Type B pancreatic cell (in vitro differentiated cells): ENCODE data around the gene DCST2. TPM values are rescaled to one million over a fixed set of nuclear protein-coding genes. Genes with fewer than 3 reads are reported as not detected.
A peak's percentile ranks its signal among the peaks of the same experiment; 100 is the strongest.

Source experiments
- DNase-seq: peaks from one replicate; pipeline ENCODE4 v3.0.0; 2021; ENCODE audit warnings: mixed read lengths; ENCODE audit not compliant: unreplicated experiment; ENCODE audit errors: extremely low spot score
- H3K27ac Mint-ChIP-seq: 2 replicates; pipeline ENCODE4 v1.8.0; 2021; ENCODE audit warnings: mild to moderate bottlenecking, mixed read lengths
- H3K27me3 Mint-ChIP-seq: 2 replicates; pipeline ENCODE4 v1.8.0; 2021; ENCODE audit warnings: mixed read lengths
- H3K36me3 Mint-ChIP-seq: 2 replicates; pipeline ENCODE4 v1.8.0; 2021; ENCODE audit warnings: mixed read lengths
- H3K4me1 Mint-ChIP-seq: one replicate; pipeline ENCODE4 v1.8.0; 2021; ENCODE audit warnings: mixed read lengths; ENCODE audit not compliant: unreplicated experiment
- H3K4me3 Mint-ChIP-seq: 2 replicates; pipeline ENCODE4 v1.8.0; 2021; ENCODE audit warnings: mild to moderate bottlenecking, mixed read lengths
- H3K9me3 Mint-ChIP-seq: 2 replicates; pipeline ENCODE4 v1.8.0; 2021; ENCODE audit warnings: mixed read lengths
- total RNA-seq: library from RNA; stranded (reverse); gene quantifications from 2 replicates; pipeline ENCODE4 v1.2.1, GENCODE V29; 2021; ENCODE audit warnings: low replicate concordance
- TF ChIP-seq, protein P1 (sequence below): fragments of 200-600 bp; sonication (generic); conservative IDR thresholded peaks from 2 replicates; pipeline ENCODE4 v1.5.0; 2021; ENCODE audit warnings: antibody characterized with exemption, mild to moderate bottlenecking

The DCST2 gene
- total RNA-seq, 1 donor from 2014 or later = 2.4 TPM

DNA sequence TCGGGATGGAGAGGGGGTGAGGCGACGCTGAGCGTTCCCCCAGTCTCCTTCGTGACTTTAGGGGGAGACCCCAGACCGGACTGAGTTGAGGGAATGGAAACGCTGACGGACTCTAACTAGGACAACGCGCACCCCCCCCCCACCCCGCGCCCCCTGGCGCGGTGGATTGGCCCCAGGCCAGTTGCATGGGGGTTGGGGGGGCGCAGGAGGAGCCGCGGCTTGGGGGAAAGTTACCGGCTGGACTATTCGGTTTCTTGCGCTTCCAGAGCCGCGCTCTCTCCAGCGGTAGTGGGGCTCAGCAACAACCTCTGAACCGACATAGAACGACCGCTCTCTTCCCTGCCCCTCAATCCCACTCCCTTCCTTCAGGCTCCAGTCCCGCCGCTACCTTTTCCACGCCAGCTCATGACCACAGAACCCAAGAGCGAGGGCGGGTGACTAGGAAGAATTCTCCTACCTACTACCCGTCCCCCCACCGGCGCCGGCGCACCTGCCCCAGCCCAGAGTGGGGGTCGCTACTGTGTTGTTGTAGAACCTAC is 30.3 kb downstream of the DCST2 start:
- no peaks in the 10 kb centered on the region for H3K27me3 Mint-ChIP-seq
- peak overlapping the region; percentile 92 for H3K27ac Mint-ChIP-seq
- no peaks in the 10 kb centered on the region for H3K9me3 Mint-ChIP-seq
- peaks cover 22% of the 10 kb centered on the region for H3K4me1 Mint-ChIP-seq
- TF ChIP-seq, protein P1, sequence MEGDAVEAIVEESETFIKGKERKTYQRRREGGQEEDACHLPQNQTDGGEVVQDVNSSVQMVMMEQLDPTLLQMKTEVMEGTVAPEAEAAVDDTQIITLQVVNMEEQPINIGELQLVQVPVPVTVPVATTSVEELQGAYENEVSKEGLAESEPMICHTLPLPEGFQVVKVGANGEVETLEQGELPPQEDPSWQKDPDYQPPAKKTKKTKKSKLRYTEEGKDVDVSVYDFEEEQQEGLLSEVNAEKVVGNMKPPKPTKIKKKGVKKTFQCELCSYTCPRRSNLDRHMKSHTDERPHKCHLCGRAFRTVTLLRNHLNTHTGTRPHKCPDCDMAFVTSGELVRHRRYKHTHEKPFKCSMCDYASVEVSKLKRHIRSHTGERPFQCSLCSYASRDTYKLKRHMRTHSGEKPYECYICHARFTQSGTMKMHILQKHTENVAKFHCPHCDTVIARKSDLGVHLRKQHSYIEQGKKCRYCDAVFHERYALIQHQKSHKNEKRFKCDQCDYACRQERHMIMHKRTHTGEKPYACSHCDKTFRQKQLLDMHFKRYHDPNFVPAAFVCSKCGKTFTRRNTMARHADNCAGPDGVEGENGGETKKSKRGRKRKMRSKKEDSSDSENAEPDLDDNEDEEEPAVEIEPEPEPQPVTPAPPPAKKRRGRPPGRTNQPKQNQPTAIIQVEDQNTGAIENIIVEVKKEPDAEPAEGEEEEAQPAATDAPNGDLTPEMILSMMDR = no peak
- H3K4me3 Mint-ChIP-seq = peak overlapping the region; percentile 96
- H3K36me3 Mint-ChIP-seq = no peaks in the 10 kb centered on the region
- DNase-seq = no peak

DNA sequence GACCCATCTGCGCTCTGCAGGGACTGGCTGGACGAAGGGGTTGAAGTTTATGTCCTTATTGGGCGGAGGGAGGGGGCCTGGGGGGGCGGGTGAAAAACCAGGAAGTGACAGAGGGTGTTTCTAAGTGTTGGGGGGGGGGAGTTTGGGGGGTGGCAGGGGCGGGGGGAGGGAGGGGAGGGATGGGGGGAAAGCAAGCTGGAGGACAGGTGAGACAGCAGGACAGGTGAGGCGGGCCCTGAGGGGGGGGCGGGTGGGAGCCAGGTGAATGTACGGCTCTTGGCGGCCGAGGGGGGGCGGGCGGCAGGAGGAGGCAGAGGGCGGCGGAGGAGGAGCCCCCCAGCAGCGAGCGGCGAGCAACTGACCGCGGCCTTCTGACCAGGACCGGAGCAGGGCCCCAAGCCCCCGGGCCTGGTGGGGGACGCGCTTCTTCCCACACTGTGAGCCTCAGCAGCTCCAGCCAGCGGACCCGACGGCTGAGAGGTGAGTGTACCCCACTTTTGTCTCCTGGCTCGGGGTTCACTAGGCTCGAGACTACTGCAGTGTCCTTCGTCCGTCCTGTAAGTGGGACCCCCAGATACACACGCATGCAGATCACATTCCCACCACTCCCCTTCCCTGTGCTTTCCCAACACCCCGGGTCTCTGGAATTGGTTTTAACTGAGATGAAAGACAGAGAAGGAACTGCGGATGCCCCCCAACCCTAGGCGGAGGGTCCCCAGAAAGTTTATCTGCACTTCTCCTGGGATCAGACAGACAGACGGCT is 30.9 kb downstream of the DCST2 start, which contains the start of gene ZBTB7B:
ZBTB7B (plus strand) TSS at position 339 of the 763 bp plus-strand sequence. CDS start 11,859 bp downstream, outside the sequence.
- TF ChIP-seq, protein P1 = no peak
- peak within 1 kb of the TSS; percentile 98 for H3K27ac Mint-ChIP-seq
- H3K36me3 Mint-ChIP-seq = no peaks in the 10 kb centered on the region
- no peaks in the 10 kb centered on the region for H3K9me3 Mint-ChIP-seq
- no peak for DNase-seq
- peaks cover 29% of the 10 kb centered on the region for H3K4me1 Mint-ChIP-seq
- no peaks in the 10 kb centered on the region for H3K27me3 Mint-ChIP-seq
- peak within 1 kb of the TSS; percentile 96 for H3K4me3 Mint-ChIP-seq

DNA sequence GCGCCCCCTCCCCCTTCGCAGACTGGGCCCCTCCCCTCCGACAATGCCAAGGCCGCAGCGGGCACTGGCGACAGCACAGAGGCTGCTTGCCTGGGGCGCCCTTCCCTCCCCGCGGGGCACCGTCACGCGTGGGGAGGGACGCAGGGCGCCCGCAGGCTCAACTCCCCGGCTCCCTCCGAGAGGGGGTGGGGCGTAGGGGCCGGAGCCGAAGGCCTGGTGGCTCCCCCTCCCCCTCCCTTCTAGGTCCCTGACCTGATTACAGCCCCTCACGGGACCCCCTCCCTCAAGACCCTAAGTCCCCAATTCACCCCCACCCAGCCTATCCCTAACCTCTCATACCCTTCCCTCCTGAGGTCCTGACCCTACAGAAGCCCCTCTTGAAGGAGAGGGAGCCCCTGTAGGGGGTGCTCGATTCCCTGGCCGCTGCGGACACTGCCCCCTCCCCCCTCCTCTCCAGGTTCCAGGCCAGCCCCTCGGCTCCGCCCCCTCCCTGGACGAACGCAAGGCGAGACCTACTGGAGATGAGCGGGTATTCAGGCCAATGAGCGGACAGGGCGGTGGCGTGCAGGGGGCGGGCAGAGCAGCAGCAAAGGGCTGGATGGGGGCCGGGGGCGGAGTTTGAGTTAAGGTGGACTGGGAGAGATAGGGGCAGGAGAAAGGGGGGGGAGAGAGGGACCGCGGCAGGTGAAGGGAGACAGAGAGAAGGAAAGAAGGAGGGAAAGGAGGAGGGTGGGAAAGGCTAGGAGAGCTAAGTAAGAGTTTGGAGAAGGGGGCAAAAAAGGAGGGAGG is 31.7 kb downstream of the DCST2 start:
- peak overlapping the region; percentile 98 for H3K27ac Mint-ChIP-seq
- no peaks in the 10 kb centered on the region for H3K27me3 Mint-ChIP-seq
- DNase-seq = peak; percentile 99
- H3K4me3 Mint-ChIP-seq = peak overlapping the region; percentile 94
- no peaks in the 10 kb centered on the region for H3K36me3 Mint-ChIP-seq
- H3K9me3 Mint-ChIP-seq = no peaks in the 10 kb centered on the region
- H3K4me1 Mint-ChIP-seq = peaks cover 33% of the 10 kb centered on the region
- TF ChIP-seq, protein P1 = peak; percentile 50

DNA sequence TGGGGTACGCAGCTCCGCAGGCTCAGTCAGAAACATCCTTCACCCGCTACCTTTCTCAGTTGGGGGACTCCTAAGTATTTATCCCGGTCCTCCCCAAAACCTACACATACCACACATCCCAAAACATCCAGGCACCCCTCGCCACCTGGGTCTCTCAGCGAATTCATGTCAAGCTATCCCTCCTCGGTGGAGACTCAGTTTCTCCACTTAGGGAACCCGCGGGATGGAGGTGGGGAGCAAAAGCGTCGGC is 32.2 kb downstream of the DCST2 start:
- Mint-ChIP-seq H3K4me1 (peaks cover 29% of the 10 kb centered on the region), H3K4me3 (peak overlapping the region; percentile 90), H3K36me3 (no peaks in the 10 kb centered on the region), H3K9me3 (no peaks in the 10 kb centered on the region), H3K27ac (peak overlapping the region; percentile 98), H3K27me3 (no peaks in the 10 kb centered on the region)
- no peak for DNase-seq
- TF ChIP-seq, protein P1 = no peak

DNA sequence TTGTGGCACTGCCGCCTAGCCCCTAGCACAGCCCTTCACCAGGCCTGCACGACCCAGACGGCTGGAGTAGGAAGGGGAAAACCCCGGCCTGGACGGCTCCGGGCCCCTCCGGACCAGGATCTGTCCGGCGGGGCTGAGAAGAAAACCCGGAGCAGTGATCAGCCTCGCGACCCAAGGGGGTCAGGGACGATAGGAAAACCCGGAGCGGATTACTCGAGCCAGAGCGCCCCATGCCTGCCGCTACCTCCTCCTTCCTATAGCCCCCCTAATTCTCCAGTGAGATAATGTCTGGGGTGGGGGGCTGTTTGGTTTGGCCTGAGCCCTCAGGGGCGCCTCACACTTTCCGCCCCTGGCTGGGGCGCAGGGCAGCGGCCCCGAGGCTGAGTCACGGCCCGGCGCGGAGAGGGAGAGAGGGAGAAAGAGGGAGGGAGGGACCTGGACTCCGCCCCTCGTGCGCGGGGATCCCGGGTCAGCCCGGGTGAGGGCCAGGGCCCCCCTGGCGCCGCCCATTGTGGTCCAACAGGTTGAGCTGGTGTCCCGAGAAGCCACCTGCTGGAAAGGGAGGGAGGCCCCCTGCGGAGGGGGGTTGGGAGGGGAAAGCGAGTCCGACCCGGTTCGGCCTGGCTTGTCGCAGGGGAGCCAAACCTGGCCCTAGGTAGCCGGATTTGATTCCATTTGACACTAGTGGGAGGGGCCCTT is 32.7 kb downstream of the DCST2 start:
- DNase-seq = peak; percentile 91
- H3K4me1 Mint-ChIP-seq = peaks cover 30% of the 10 kb centered on the region
- peak overlapping the region; percentile 98 for H3K27ac Mint-ChIP-seq
- no peaks in the 10 kb centered on the region for H3K9me3 Mint-ChIP-seq
- H3K36me3 Mint-ChIP-seq = no peaks in the 10 kb centered on the region
- no peaks in the 10 kb centered on the region for H3K27me3 Mint-ChIP-seq
- peak overlapping the region; percentile 94 for H3K4me3 Mint-ChIP-seq
- TF ChIP-seq, protein P1 = no peak
